H9 (cell line): ENCODE results near the gene OMG. TPM values are rescaled to one million over a fixed set of nuclear protein-coding genes. Genes with fewer than 3 reads are reported as not detected.

Experiments
- DNase-seq: peaks from one replicate; pipeline ENCODE4 v3.0.0-alpha.2; 2017
- H2AFZ ChIP-seq: one replicate; pipeline ENCODE4 v1.6.1; 2013; ENCODE audit warnings: mild to moderate bottlenecking, low read length, control low read depth, moderate library complexity
- H2AK5ac ChIP-seq: 2 replicates; pipeline ENCODE4 v1.6.1; 2013; ENCODE audit warnings: low read length, control low read depth, mixed read lengths; ENCODE audit not compliant: insufficient read length
- H2BK120ac ChIP-seq: one replicate; pipeline ENCODE4 v1.6.1; 2013; ENCODE audit warnings: low read depth, mild to moderate bottlenecking, low read length, control low read depth, inconsistent platforms; ENCODE audit not compliant: poor library complexity, severe bottlenecking
- H2BK12ac ChIP-seq: 2 replicates; pipeline ENCODE4 v1.6.1; 2013; ENCODE audit warnings: low read length, control low read depth, mixed read lengths, low read depth; ENCODE audit not compliant: insufficient read length
- H2BK15ac ChIP-seq: 2 replicates; pipeline ENCODE4 v1.6.1; 2013; ENCODE audit warnings: low read depth, low read length, control low read depth
- H2BK20ac ChIP-seq: one replicate; pipeline ENCODE4 v1.6.1; 2013; ENCODE audit warnings: low read depth, mild to moderate bottlenecking, low read length, control low read depth, inconsistent platforms; ENCODE audit not compliant: poor library complexity, severe bottlenecking
- H2BK5ac ChIP-seq: 2 replicates; pipeline ENCODE4 v1.6.1; 2013; ENCODE audit warnings: low read length, control low read depth, mixed read lengths; ENCODE audit not compliant: insufficient read length
- H3K14ac ChIP-seq: 2 replicates; pipeline ENCODE4 v1.6.1; 2013; ENCODE audit warnings: low read length, control low read depth; ENCODE audit not compliant: insufficient read depth
- H3K18ac ChIP-seq: 2 replicates; pipeline ENCODE4 v1.6.1; 2013; ENCODE audit warnings: low read depth, mild to moderate bottlenecking, mixed read lengths, low read length, control low read depth; ENCODE audit not compliant: insufficient read length
- H3K23ac ChIP-seq: 2 replicates; pipeline ENCODE4 v1.6.1; 2013; ENCODE audit warnings: low read length, control low read depth, mixed read lengths, low read depth; ENCODE audit not compliant: insufficient read length
- H3K23me2 ChIP-seq: 2 replicates; pipeline ENCODE4 v1.6.1; 2013; ENCODE audit warnings: low read depth, mild to moderate bottlenecking, mixed read lengths, low read length, control low read depth; ENCODE audit not compliant: insufficient read length, poor library complexity, severe bottlenecking
- H3K27ac ChIP-seq: 2 replicates; pipeline ENCODE4 v1.5.1; 2013; ENCODE audit warnings: low read length, control low read depth, mixed read lengths, low read depth; ENCODE audit not compliant: insufficient read length
- H3K27me3 ChIP-seq: 2 replicates; pipeline ENCODE4 v1.6.1; 2013; ENCODE audit warnings: low read length, control low read depth, inconsistent platforms; ENCODE audit not compliant: insufficient read depth
- H3K4ac ChIP-seq: 2 replicates; pipeline ENCODE4 v1.6.1; 2013; ENCODE audit warnings: low read depth, mild to moderate bottlenecking, control low read depth, inconsistent platforms, low read length, moderate library complexity
- H3K4me1 ChIP-seq: 2 replicates; pipeline ENCODE4 v1.6.1; 2013; ENCODE audit warnings: low read length, control low read depth, inconsistent platforms; ENCODE audit not compliant: insufficient read depth
- H3K4me2 ChIP-seq: 2 replicates; pipeline ENCODE4 v1.6.1; 2013; ENCODE audit warnings: low read length, control low read depth, mixed read lengths; ENCODE audit not compliant: insufficient read length, insufficient read depth
- H3K56ac ChIP-seq: 2 replicates; pipeline ENCODE4 v1.6.1; 2013; ENCODE audit warnings: low read depth, mild to moderate bottlenecking, mixed read lengths, low read length, control low read depth; ENCODE audit not compliant: insufficient read length
- H3K79me1 ChIP-seq: 2 replicates; pipeline ENCODE4 v1.6.1; 2013; ENCODE audit warnings: low read depth, mild to moderate bottlenecking, moderate library complexity, low read length, control low read depth, inconsistent platforms; ENCODE audit not compliant: insufficient read depth, poor library complexity, severe bottlenecking
- H3K79me2 ChIP-seq: 2 replicates; pipeline ENCODE4 v1.6.1; 2013; ENCODE audit warnings: low read length, control low read depth, inconsistent platforms; ENCODE audit not compliant: insufficient read depth
- H3K9ac ChIP-seq: 2 replicates; pipeline ENCODE4 v1.6.1; 2013; ENCODE audit warnings: low read length, control low read depth, mixed read lengths; ENCODE audit not compliant: insufficient read length; ENCODE audit errors: extremely low read depth
- H3K9me3 ChIP-seq: one replicate; pipeline ENCODE4 v1.6.1; 2013; ENCODE audit warnings: low read depth, low read length, inconsistent platforms; ENCODE audit not compliant: control insufficient read depth
- H3T11ph ChIP-seq: one replicate; pipeline ENCODE4 v1.6.1; 2013; ENCODE audit warnings: mild to moderate bottlenecking, low read length, control low read depth, inconsistent platforms
- H4K20me1 ChIP-seq: one replicate; pipeline ENCODE4 v1.6.1; 2013; ENCODE audit not compliant: control insufficient read depth, insufficient read length, insufficient read depth
- H4K5ac ChIP-seq: 2 replicates; pipeline ENCODE4 v1.6.1; 2013; ENCODE audit warnings: low read depth, mild to moderate bottlenecking, mixed read lengths, low read length, control low read depth; ENCODE audit not compliant: insufficient read length
- H4K8ac ChIP-seq: replicated peaks from 2 replicates; pipeline ENCODE4 v1.6.1; 2013; ENCODE audit warnings: low read length, control low read depth, mixed read lengths, low read depth; ENCODE audit not compliant: insufficient read length
- H4K91ac ChIP-seq: 2 replicates; pipeline ENCODE4 v1.6.1; 2013; ENCODE audit warnings: low read depth, mild to moderate bottlenecking, moderate library complexity, mixed read lengths, low read length, control low read depth; ENCODE audit not compliant: insufficient read length
- H3K27ac Mint-ChIP-seq, 3 experiments: 2 replicates in 2 of 3; 3 replicates in 1 of 3; pipeline ENCODE4 v1.8.0; 2020 to 2021; ENCODE audit warnings: mixed read lengths in 3 of 3, mild to moderate bottlenecking in 1 of 3, moderate library complexity in 1 of 3
- H3K27me3 Mint-ChIP-seq: 2 replicates; pipeline ENCODE4 v1.8.0; 2021; ENCODE audit warnings: low read depth, mild to moderate bottlenecking, moderate library complexity, mixed read lengths
- H3K36me3 Mint-ChIP-seq, 3 experiments: 2 replicates in 2 of 3; 3 replicates in 1 of 3; pipeline ENCODE4 v1.8.0; 2020 to 2021; ENCODE audit warnings: low read depth in 3 of 3, mixed read lengths in 3 of 3; ENCODE audit not compliant: insufficient read depth in 1 of 3
- H3K4me1 Mint-ChIP-seq, 2 experiments: 2 replicates each; pipeline ENCODE4 v1.8.0; 2020; ENCODE audit warnings: mixed read lengths in 2 of 2
- H3K4me3 Mint-ChIP-seq, 2 experiments: 2 replicates in 1 of 2; 3 replicates in 1 of 2; pipeline ENCODE4 v1.8.0; 2020 to 2021; ENCODE audit warnings: mild to moderate bottlenecking in 2 of 2, mixed read lengths in 2 of 2, moderate library complexity in 1 of 2
- H3K9me3 Mint-ChIP-seq, 2 experiments: 2 replicates in 1 of 2; 3 replicates in 1 of 2; pipeline ENCODE4 v1.8.0; 2020; ENCODE audit warnings: mild to moderate bottlenecking in 2 of 2, mixed read lengths in 2 of 2, moderate library complexity in 1 of 2
- CTCF ChIP-seq: fragments of 200-600 bp; sonication (generic); conservative IDR thresholded peaks from 3 replicates; pipeline ENCODE4 v1.8.0; 2021; ENCODE audit warnings: antibody characterized with exemption, mild to moderate bottlenecking
- WGBS: extraction: QIAGEN DNeasy Blood & Tissue Kit; methylation state at CpG from one replicate; pipeline ENCODE4 v1.1.7; 2013; ENCODE audit warnings: missing lambda C conversion rate, low lambda C conversion rate, mixed read lengths; ENCODE audit not compliant: insufficient read length; ENCODE audit errors: extremely low coverage; 5-methylcytosine and 5-hydroxymethylcytosine counted together
- total RNA-seq: library from RNA; stranded (reverse); gene quantifications from 2 replicates; pipeline ENCODE4 v1.2.1, GENCODE V29; 2021

The OMG gene
- total RNA-seq, 1 experiment from 2014 or later = not detected

- H3K4me2 ChIP-seq = no peak overlapping the region
- no peak overlapping the region for H3K9ac ChIP-seq
- no peak overlapping the region for H3K18ac ChIP-seq
- H3K23ac ChIP-seq = no peak overlapping the region
- no peaks in the 10 kb centered on the region for H3K9me3 ChIP-seq
- H2BK120ac ChIP-seq = no peak overlapping the region
- WGBS = no CpG with 5 or more reads among the region's 3 CpGs
- H3K4ac ChIP-seq = no peak overlapping the region
- no peak overlapping the region for H3T11ph ChIP-seq
- no peak overlapping the region for H3K56ac ChIP-seq
- no peaks in the 10 kb centered on the region for H3K27me3 Mint-ChIP-seq
- no peak overlapping the region for H3K14ac ChIP-seq
- no peak overlapping the region for H4K8ac ChIP-seq
- H2BK12ac ChIP-seq = no peak overlapping the region
- no peak overlapping the region for H2BK15ac ChIP-seq
- peak overlapping the region in 1 of 3 experiments; percentile 49; a peak in 2 of 7 replicates for H3K27ac Mint-ChIP-seq
- peaks cover 2 to 14% (median 14%) of the 10 kb centered on the region in 3 experiments; a peak in 5 of 7 replicates for H3K36me3 Mint-ChIP-seq
- no peaks in the 10 kb centered on the region for H3K9me3 Mint-ChIP-seq
- H4K5ac ChIP-seq = no peak overlapping the region
- H3K79me2 ChIP-seq = no peaks in the 10 kb centered on the region
- H4K20me1 ChIP-seq = no peaks in the 10 kb centered on the region
- H2BK20ac ChIP-seq = no peak overlapping the region
- no peak overlapping the region for H3K27ac ChIP-seq
- no peaks in the 10 kb centered on the region for H3K27me3 ChIP-seq
- H2AK5ac ChIP-seq = no peak overlapping the region
- H4K91ac ChIP-seq = no peak overlapping the region
- no peaks in the 10 kb centered on the region for H3K4me1 ChIP-seq
- no peaks in the 10 kb centered on the region for H3K79me1 ChIP-seq
- no peak for TF ChIP-seq CTCF
- DNase-seq = no peak
- no peaks in the 10 kb centered on the region for H3K4me1 Mint-ChIP-seq
- no peak overlapping the region for H2BK5ac ChIP-seq
- no peak overlapping the region for H2AFZ ChIP-seq
- no peaks in the 10 kb centered on the region for H3K23me2 ChIP-seq
- H3K4me3 Mint-ChIP-seq = no peak overlapping the region
Measured at GRCh38 chr17:31260151-31260550, 36.9 kb downstream of the OMG start.
